Measurements from ENCODE around the gene PEMT.

Gene PEMT

GRCh38 chr17:17492571-17492970, 98.9 kb downstream of the PEMT start:
- H4K8ac ChIP-seq (ENCODE audit: low read depth, low read length) = no peak overlapping the region
- DNase-seq = no peak
- no peak overlapping the region for H3K14ac ChIP-seq (ENCODE audit: low read length)
- H3K79me2 ChIP-seq (ENCODE audit: control insufficient read depth, insufficient read depth, low read length, poor library complexity) = no peaks in the 10 kb centered on the region
- H3K4me3 ChIP-seq (ENCODE audit: low read depth, low read length) = no peak overlapping the region
- no peak overlapping the region for H3K4me2 ChIP-seq (ENCODE audit: low read length)
- H2BK5ac ChIP-seq (ENCODE audit: low read depth, low read length, poor library complexity) = no peak overlapping the region
- H3K23ac ChIP-seq (ENCODE audit: low read length) = no peak overlapping the region
- H3K4me1 ChIP-seq (ENCODE audit: control insufficient read depth in 1 of 2, insufficient read depth in 2 of 2, low read length in 2 of 2) = peaks cover 10 to 19% of the 10 kb centered on the region in 2 experiments
- no peak overlapping the region for H2BK12ac ChIP-seq (ENCODE audit: low read length)
- no peak overlapping the region for H3K18ac ChIP-seq (ENCODE audit: low read length)
- H4K91ac ChIP-seq (ENCODE audit: low read depth, low read length) = no peak overlapping the region
- no CpG with 5 or more reads among the region's 9 CpGs for WGBS (ENCODE audit: extremely low coverage, insufficient coverage, insufficient read length)
- H3K79me1 ChIP-seq (ENCODE audit: low read length) = no peaks in the 10 kb centered on the region
- no peak overlapping the region for H2AFZ ChIP-seq (ENCODE audit: insufficient read depth, low read length, poor library complexity)
- peaks cover 15 to 28% of the 10 kb centered on the region in 2 experiments for H3K36me3 ChIP-seq (ENCODE audit: control insufficient read depth in 1 of 2, insufficient read depth in 2 of 2, low read length in 2 of 2)
- no peak overlapping the region for H4K12ac ChIP-seq (ENCODE audit: low read depth, low read length)
- H2BK120ac ChIP-seq (ENCODE audit: insufficient read depth, low read length, poor library complexity) = no peak overlapping the region
- no peaks in the 10 kb centered on the region for H3K9me3 ChIP-seq (ENCODE audit: insufficient read depth, low read depth, low read length)
- no peak overlapping the region for H3K4ac ChIP-seq (ENCODE audit: low read depth, low read length)
- H2AK5ac ChIP-seq (ENCODE audit: low read length) = no peak overlapping the region
- no peak overlapping the region for H3K27ac ChIP-seq (ENCODE audit: low read depth, low read length)
- H3K9ac ChIP-seq (ENCODE audit: low read length) = no peak overlapping the region
- peaks cover 17% of the 10 kb centered on the region for H3K27me3 ChIP-seq (ENCODE audit: insufficient read depth, low read length)

GRCh38 chr17:17492085-17492484, 99.4 kb downstream of the PEMT start:
- Histone ChIP-seq H4K91ac (ENCODE audit: low read depth, low read length) (no peak overlapping the region), H2BK120ac (ENCODE audit: insufficient read depth, low read length, poor library complexity) (no peak overlapping the region), H3K27me3 (ENCODE audit: insufficient read depth, low read length) (peaks cover 17% of the 10 kb centered on the region), H2BK12ac (ENCODE audit: low read length) (no peak overlapping the region), H2AK5ac (ENCODE audit: low read length) (no peak overlapping the region), H3K14ac (ENCODE audit: low read length) (no peak overlapping the region), H3K79me1 (ENCODE audit: low read length) (no peaks in the 10 kb centered on the region), H3K79me2 (ENCODE audit: control insufficient read depth, insufficient read depth, low read length, poor library complexity) (no peaks in the 10 kb centered on the region), H3K4ac (ENCODE audit: low read depth, low read length) (no peak overlapping the region), H2AFZ (ENCODE audit: insufficient read depth, low read length, poor library complexity) (no peak overlapping the region), H2BK5ac (ENCODE audit: low read depth, low read length, poor library complexity) (no peak overlapping the region), H3K36me3 (ENCODE audit: control insufficient read depth in 1 of 2, insufficient read depth in 2 of 2, low read length in 2 of 2) (peaks cover 19 to 32% of the 10 kb centered on the region in 2 experiments), H4K12ac (ENCODE audit: low read depth, low read length) (no peak overlapping the region), H3K18ac (ENCODE audit: low read length) (no peak overlapping the region), H3K23ac (ENCODE audit: low read length) (no peak overlapping the region), H3K4me3 (ENCODE audit: low read depth, low read length) (no peak overlapping the region), H3K9me3 (ENCODE audit: insufficient read depth, low read depth, low read length) (no peaks in the 10 kb centered on the region), H3K4me2 (ENCODE audit: low read length) (no peak overlapping the region), H4K8ac (ENCODE audit: low read depth, low read length) (no peak overlapping the region), H3K27ac (ENCODE audit: low read depth, low read length) (no peak overlapping the region), H3K9ac (ENCODE audit: low read length) (no peak overlapping the region), H3K4me1 (ENCODE audit: control insufficient read depth in 1 of 2, insufficient read depth in 2 of 2, low read length in 2 of 2) (peaks cover 10 to 18% of the 10 kb centered on the region in 2 experiments)
- DNase-seq = no peak
- WGBS (ENCODE audit: extremely low coverage, insufficient coverage, insufficient read length) = no CpG with 5 or more reads among the region's 11 CpGs

GRCh38 chr17:17491546-17491988, 99.9 kb downstream of the PEMT start:
- no peak for DNase-seq
- no CpG with 5 or more reads among the region's 17 CpGs for WGBS (ENCODE audit: extremely low coverage, insufficient coverage, insufficient read length)

GRCh38 chr17:17491031-17491471, 100.5 kb downstream of the PEMT start:
- WGBS (ENCODE audit: extremely low coverage, insufficient coverage, insufficient read length) = no CpG with 5 or more reads among the region's 10 CpGs

More at GRCh38 chr17:17491546-17491988, 99.9 kb downstream of the PEMT start:
- Histone ChIP-seq H3K4me2 (ENCODE audit: low read length) (no peak overlapping the region), H2BK120ac (ENCODE audit: insufficient read depth, low read length, poor library complexity) (no peak overlapping the region), H2BK12ac (ENCODE audit: low read length) (no peak overlapping the region), H3K27ac (ENCODE audit: low read depth, low read length) (no peak overlapping the region), H3K27me3 (ENCODE audit: insufficient read depth, low read length) (peaks cover 16% of the 10 kb centered on the region), H3K9me3 (ENCODE audit: insufficient read depth, low read depth, low read length) (no peaks in the 10 kb centered on the region), H3K4me1 (ENCODE audit: control insufficient read depth in 1 of 2, insufficient read depth in 2 of 2, low read length in 2 of 2) (peaks cover 10 to 16% of the 10 kb centered on the region in 2 experiments), H3K4me3 (ENCODE audit: low read depth, low read length) (no peak overlapping the region), H3K79me1 (ENCODE audit: low read length) (no peaks in the 10 kb centered on the region), H4K91ac (ENCODE audit: low read depth, low read length) (no peak overlapping the region), H3K23ac (ENCODE audit: low read length) (no peak overlapping the region), H2BK5ac (ENCODE audit: low read depth, low read length, poor library complexity) (no peak overlapping the region), H2AFZ (ENCODE audit: insufficient read depth, low read length, poor library complexity) (no peak overlapping the region), H3K9ac (ENCODE audit: low read length) (no peak overlapping the region), H3K14ac (ENCODE audit: low read length) (no peak overlapping the region), H2AK5ac (ENCODE audit: low read length) (no peak overlapping the region), H3K79me2 (ENCODE audit: control insufficient read depth, insufficient read depth, low read length, poor library complexity) (no peaks in the 10 kb centered on the region), H3K18ac (ENCODE audit: low read length) (no peak overlapping the region), H4K8ac (ENCODE audit: low read depth, low read length) (no peak overlapping the region), H3K4ac (ENCODE audit: low read depth, low read length) (no peak overlapping the region), H4K12ac (ENCODE audit: low read depth, low read length) (no peak overlapping the region), H3K36me3 (ENCODE audit: control insufficient read depth in 1 of 2, insufficient read depth in 2 of 2, low read length in 2 of 2) (peaks cover 19 to 32% of the 10 kb centered on the region in 2 experiments)

More at GRCh38 chr17:17491031-17491471, 100.5 kb downstream of the PEMT start:
- Histone ChIP-seq H2AK5ac (ENCODE audit: low read length) (no peak overlapping the region), H3K18ac (ENCODE audit: low read length) (no peak overlapping the region), H3K4me2 (ENCODE audit: low read length) (no peak overlapping the region), H2BK12ac (ENCODE audit: low read length) (no peak overlapping the region), H3K4me1 (ENCODE audit: control insufficient read depth in 1 of 2, insufficient read depth in 2 of 2, low read length in 2 of 2) (peaks cover 8 to 15% of the 10 kb centered on the region in 2 experiments), H3K79me2 (ENCODE audit: control insufficient read depth, insufficient read depth, low read length, poor library complexity) (no peaks in the 10 kb centered on the region), H4K91ac (ENCODE audit: low read depth, low read length) (no peak overlapping the region), H3K27me3 (ENCODE audit: insufficient read depth, low read length) (peaks cover 11% of the 10 kb centered on the region), H3K4ac (ENCODE audit: low read depth, low read length) (no peak overlapping the region), H3K27ac (ENCODE audit: low read depth, low read length) (no peak overlapping the region), H3K36me3 (ENCODE audit: control insufficient read depth in 1 of 2, insufficient read depth in 2 of 2, low read length in 2 of 2) (peaks cover 19 to 34% of the 10 kb centered on the region in 2 experiments), H3K9me3 (ENCODE audit: insufficient read depth, low read depth, low read length) (no peaks in the 10 kb centered on the region), H2BK120ac (ENCODE audit: insufficient read depth, low read length, poor library complexity) (no peak overlapping the region), H3K23ac (ENCODE audit: low read length) (no peak overlapping the region), H4K8ac (ENCODE audit: low read depth, low read length) (no peak overlapping the region), H3K9ac (ENCODE audit: low read length) (no peak overlapping the region), H2BK5ac (ENCODE audit: low read depth, low read length, poor library complexity) (no peak overlapping the region), H3K14ac (ENCODE audit: low read length) (no peak overlapping the region), H2AFZ (ENCODE audit: insufficient read depth, low read length, poor library complexity) (no peak overlapping the region), H3K4me3 (ENCODE audit: low read depth, low read length) (no peak overlapping the region), H3K79me1 (ENCODE audit: low read length) (no peaks in the 10 kb centered on the region), H4K12ac (ENCODE audit: low read depth, low read length) (no peak overlapping the region)
- DNase-seq = no peak
